NCI-H69 (cell line): ENCODE results near the gene CSTF1.

ENCODE experiments used
- DNase-seq: peaks from one replicate; lab custom pipeline; 2025; lab: John Stamatoyannopoulos, UW

Gene CSTF1

GRCh38 chr20:56429502-56429901 lies 37.1 kb downstream of the CSTF1 start:
- no peak for DNase-seq

- no peak for DNase-seq
Measured at GRCh38 chr20:56429941-56430340, 37.5 kb downstream of the CSTF1 start.

- DNase-seq: no peak
Measured at GRCh38 chr20:56430461-56430860, 38.0 kb downstream of the CSTF1 start.

GRCh38 chr20:56430957-56431356 lies 38.5 kb downstream of the CSTF1 start:
- no peak for DNase-seq

- DNase-seq: peak; percentile 4
Measured at GRCh38 chr20:56431471-56431870, 39.0 kb downstream of the CSTF1 start.

GRCh38 chr20:56433221-56433879 lies 40.9 kb downstream of the CSTF1 start:
- no peak for DNase-seq

GRCh38 chr20:56433880-56434255 lies 41.4 kb downstream of the CSTF1 start:
- no peak for DNase-seq

GRCh38 chr20:56437196-56437960 lies 44.9 kb downstream of the CSTF1 start:
- DNase-seq: no peak

- no peak for DNase-seq
Measured at GRCh38 chr20:56438284-56438683, 45.8 kb downstream of the CSTF1 start.

GRCh38 chr20:56439771-56440291 lies 47.4 kb downstream of the CSTF1 start:
- DNase-seq: no peak

- DNase-seq: no peak
Measured at GRCh38 chr20:56440346-56441007, 48.0 kb downstream of the CSTF1 start.

GRCh38 chr20:56442389-56443365 lies 50.2 kb downstream of the CSTF1 start:
- DNase-seq: no peak

- DNase-seq: peak; percentile 36
Measured at GRCh38 chr20:56443654-56444540, 51.5 kb downstream of the CSTF1 start.

- no peak for DNase-seq
Measured at GRCh38 chr20:56445130-56445529, 52.7 kb downstream of the CSTF1 start.

- DNase-seq: no peak
Measured at GRCh38 chr20:56445540-56445939, 53.1 kb downstream of the CSTF1 start.

- peak; percentile 55 for DNase-seq
Measured at GRCh38 chr20:56447227-56447626, 54.8 kb downstream of the CSTF1 start.

- DNase-seq: no peak
Measured at GRCh38 chr20:56449459-56449858, 57.0 kb downstream of the CSTF1 start.

GRCh38 chr20:56451056-56451765 lies 58.8 kb downstream of the CSTF1 start:
- no peak for DNase-seq

- no peak for DNase-seq
Measured at GRCh38 chr20:56453352-56453751, 60.9 kb downstream of the CSTF1 start.

GRCh38 chr20:56454754-56455153 lies 62.3 kb downstream of the CSTF1 start:
- DNase-seq: no peak
